ENCODE measurements around the gene DGKI.

The DGKI gene

GRCh38 chr7:137408126-137408525 lies 438.6 kb downstream of the DGKI start:
- DNase-seq (ENCODE audit: low spot score) = no peak
- TF ChIP-seq CTCF (IDR thresholded peaks at IDR 0.05; ENCODE audit: borderline replicate concordance, control extremely low read depth, extremely low read depth, insufficient read depth, missing control alignments) = no peak
- in situ Hi-C loops (cut with MboI; ENCODE audit: low sequenced_read_pairs, unreplicated experiment) = no loop called here

GRCh38 chr7:137407078-137407477 lies 439.7 kb downstream of the DGKI start:
- in situ Hi-C loops (cut with MboI; ENCODE audit: low sequenced_read_pairs, unreplicated experiment) = no loop called here
- DNase-seq (ENCODE audit: low spot score) = no peak

GRCh38 chr7:137404660-137405317 lies 442.0 kb downstream of the DGKI start:
- in situ Hi-C loops (cut with MboI; ENCODE audit: low sequenced_read_pairs, unreplicated experiment) = no loop called here
- TF ChIP-seq CTCF (IDR thresholded peaks at IDR 0.05; ENCODE audit: borderline replicate concordance, control extremely low read depth, extremely low read depth, insufficient read depth, missing control alignments) = no peak

More at GRCh38 chr7:137407078-137407477, 439.7 kb downstream of the DGKI start:
- no peak for TF ChIP-seq CTCF (IDR thresholded peaks at IDR 0.05; ENCODE audit: borderline replicate concordance, control extremely low read depth, extremely low read depth, insufficient read depth, missing control alignments)

GRCh38 chr7:137403353-137403695 lies 443.4 kb downstream of the DGKI start:
- in situ Hi-C loops (cut with MboI; ENCODE audit: low sequenced_read_pairs, unreplicated experiment) = no loop called here
- TF ChIP-seq CTCF (IDR thresholded peaks at IDR 0.05; ENCODE audit: borderline replicate concordance, control extremely low read depth, extremely low read depth, insufficient read depth, missing control alignments) = no peak
- no peak for DNase-seq (ENCODE audit: low spot score)

More at GRCh38 chr7:137404660-137405317, 442.0 kb downstream of the DGKI start:
- DNase-seq (ENCODE audit: low spot score) = no peak

- in situ Hi-C loops (cut with MboI; ENCODE audit: low sequenced_read_pairs, unreplicated experiment) = no loop called here
- no peak for DNase-seq (ENCODE audit: low spot score)
Measured at GRCh38 chr7:137402536-137403352, 444.0 kb downstream of the DGKI start.

More at GRCh38 chr7:137402536-137403352, 444.0 kb downstream of the DGKI start:
- TF ChIP-seq CTCF (IDR thresholded peaks at IDR 0.05; ENCODE audit: borderline replicate concordance, control extremely low read depth, extremely low read depth, insufficient read depth, missing control alignments) = no peak

All from GM13976 (cell line).